Measurements from ENCODE around the gene MACROD1.

DNA sequence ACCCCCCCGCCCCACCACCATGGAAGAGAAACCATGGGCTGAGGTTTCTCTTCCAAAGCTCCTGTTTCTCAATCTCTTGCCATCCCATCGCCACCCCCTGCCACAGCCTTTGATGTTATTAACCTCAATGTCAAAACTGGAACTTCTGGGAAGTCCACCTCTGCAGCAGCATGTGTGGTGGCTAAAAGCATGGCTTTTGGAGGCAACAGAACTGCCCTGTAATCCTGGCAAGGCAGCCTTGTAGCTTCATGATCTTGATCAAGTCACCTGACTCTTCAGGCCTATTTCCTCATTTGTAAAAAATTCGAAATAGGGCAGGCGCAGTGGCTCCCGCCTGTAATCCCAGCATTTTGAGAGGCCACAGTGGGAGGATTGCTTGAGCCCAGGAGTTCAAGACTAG, 195.0 kb downstream of the MACROD1 start:
- TF ChIP-seq GATA1 (IDR thresholded peaks at IDR 0.05; ENCODE audit: low read depth, low read length): no peak
- TF ChIP-seq POLR2A (IDR thresholded peaks at IDR 0.05; ENCODE audit: low read length): no peak

Data from erythroblast (primary cell).